ENCODE measurements around the gene CCDC73. TPM values are rescaled to one million over a fixed set of nuclear protein-coding genes. Genes with fewer than 3 reads are reported as not detected.

Gene CCDC73
- total and polyA plus RNA-seq, 4 donors, result not detected

GRCh38 chr11:32658639-32659406 lies 135.6 kb downstream of the CCDC73 start:
- H3K36me3 ChIP-seq (ENCODE audit: control insufficient read depth in 1 of 2, insufficient read depth in 2 of 2, low read length in 1 of 2), result no peaks in the 10 kb centered on the region
- 77 to 80% methylated on average over 2 of the region's 2 CpGs for WGBS, 2 donors
- no peak for DNase-seq
- H3K4me3 ChIP-seq (ENCODE audit: low read length in 2 of 2), result no peak overlapping the region
- no peaks in the 10 kb centered on the region for H3K4me1 ChIP-seq (ENCODE audit: control insufficient read depth in 1 of 2, insufficient read depth in 2 of 2, low read length in 2 of 2)
- no peak for ATAC-seq (ENCODE audit: low FRiP score)
- intact Hi-C loops (cut with DNase I), result no loop called here
- no peaks in the 10 kb centered on the region for H3K9me3 ChIP-seq (ENCODE audit: control insufficient read depth, low read length)
- H3K27me3 ChIP-seq (ENCODE audit: control insufficient read depth in 1 of 2, insufficient read depth in 2 of 2, low read length in 1 of 2), result no peaks in the 10 kb centered on the region
- H3K27ac ChIP-seq (ENCODE audit: low read depth in 1 of 2, low read length in 2 of 2), result no peak overlapping the region

GRCh38 chr11:32643526-32643925 lies 150.9 kb downstream of the CCDC73 start:
- no peak overlapping the region for H3K4me3 ChIP-seq (ENCODE audit: low read length in 2 of 2)
- intact Hi-C loops (cut with DNase I), result no loop called here
- peaks cover 0 to 2% of the 10 kb centered on the region in 2 donors for H3K27me3 ChIP-seq (ENCODE audit: control insufficient read depth in 1 of 2, insufficient read depth in 2 of 2, low read length in 1 of 2)
- no peak overlapping the region for H3K27ac ChIP-seq (ENCODE audit: low read depth in 1 of 2, low read length in 2 of 2)
- no peaks in the 10 kb centered on the region for H3K9me3 ChIP-seq (ENCODE audit: control insufficient read depth, low read length)
- H3K4me1 ChIP-seq (ENCODE audit: control insufficient read depth in 1 of 2, insufficient read depth in 2 of 2, low read length in 2 of 2), result no peaks in the 10 kb centered on the region
- ATAC-seq (ENCODE audit: low FRiP score) (no peak), DNase-seq (no peak)
- no peaks in the 10 kb centered on the region for H3K36me3 ChIP-seq (ENCODE audit: control insufficient read depth in 1 of 2, insufficient read depth in 2 of 2, low read length in 1 of 2)
- WGBS, 2 donors, result 13 to 31% methylated on average over 1 of the region's 1 CpG

- H3K36me3 ChIP-seq (ENCODE audit: control insufficient read depth in 1 of 2, insufficient read depth in 2 of 2, low read length in 1 of 2), result no peaks in the 10 kb centered on the region
- intact Hi-C loops (cut with DNase I), result no loop called here
- ATAC-seq (ENCODE audit: low FRiP score) (no peak), DNase-seq (no peak)
- no peaks in the 10 kb centered on the region for H3K4me1 ChIP-seq (ENCODE audit: control insufficient read depth in 1 of 2, insufficient read depth in 2 of 2, low read length in 2 of 2)
- H3K4me3 ChIP-seq (ENCODE audit: low read length in 2 of 2), result no peak overlapping the region
- H3K9me3 ChIP-seq (ENCODE audit: control insufficient read depth, low read length), result no peaks in the 10 kb centered on the region
- H3K27ac ChIP-seq (ENCODE audit: low read depth in 1 of 2, low read length in 2 of 2), result no peak overlapping the region
- H3K27me3 ChIP-seq (ENCODE audit: control insufficient read depth in 1 of 2, insufficient read depth in 2 of 2, low read length in 1 of 2), result no peaks in the 10 kb centered on the region
These were observed 153.1 kb downstream of the CCDC73 start for GRCh38 chr11:32641361-32641760.

DNA sequence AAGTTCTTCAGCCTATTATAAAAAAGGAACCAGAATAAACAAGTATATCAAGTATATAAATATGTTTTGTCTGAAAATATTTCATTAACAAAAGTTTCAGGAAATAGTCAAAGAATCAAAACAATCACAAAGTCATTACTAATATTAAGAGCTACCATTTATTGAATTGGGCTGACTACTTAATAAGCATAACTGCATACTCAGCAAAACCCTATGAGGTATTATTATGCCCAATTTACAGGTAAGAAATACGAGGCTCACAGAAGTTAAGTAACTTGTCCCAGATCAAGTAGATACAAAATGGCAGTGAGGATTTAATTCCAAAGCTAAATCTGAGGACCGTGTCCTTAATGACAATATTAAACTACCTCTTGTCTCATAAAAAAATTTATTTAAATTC lies 158.6 kb downstream of the CCDC73 start:
- no peak for DNase-seq
- Histone ChIP-seq H3K27me3 (ENCODE audit: control insufficient read depth in 1 of 2, insufficient read depth in 2 of 2, low read length in 1 of 2) (no peaks in the 10 kb centered on the region), H3K27ac (ENCODE audit: low read depth in 1 of 2, low read length in 2 of 2) (no peak overlapping the region), H3K4me3 (ENCODE audit: low read length in 2 of 2) (no peak overlapping the region), H3K4me1 (ENCODE audit: control insufficient read depth in 1 of 2, insufficient read depth in 2 of 2, low read length in 2 of 2) (no peaks in the 10 kb centered on the region), H3K9me3 (ENCODE audit: control insufficient read depth, low read length) (no peaks in the 10 kb centered on the region), H3K36me3 (ENCODE audit: control insufficient read depth in 1 of 2, insufficient read depth in 2 of 2, low read length in 1 of 2) (no peaks in the 10 kb centered on the region)
- intact Hi-C loops (cut with DNase I), result no loop called here
- 77 to 79% methylated on average over 2 of the region's 2 CpGs for WGBS, 2 donors
- no peak for ATAC-seq (ENCODE audit: low FRiP score)

DNA sequence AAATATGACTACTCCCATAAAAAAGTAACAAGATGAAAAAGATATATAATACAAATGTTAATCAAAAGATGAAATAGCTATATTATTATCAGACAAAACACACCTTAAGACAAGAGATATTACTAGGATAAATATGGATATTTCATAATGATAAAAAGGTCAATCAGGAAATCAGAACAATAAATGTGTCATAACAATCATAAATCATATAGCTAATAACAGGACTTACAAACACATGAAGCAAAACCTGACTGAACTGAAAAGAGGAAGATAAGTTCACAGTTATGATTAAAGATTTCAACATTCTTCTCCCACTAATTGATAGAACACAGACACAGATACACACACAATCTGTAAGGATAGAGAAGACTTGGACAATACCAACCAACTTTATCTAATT lies 163.6 kb downstream of the CCDC73 start:
- ATAC-seq (ENCODE audit: low FRiP score) (no peak), DNase-seq (no peak)
- Histone ChIP-seq H3K4me3 (ENCODE audit: low read length in 2 of 2) (no peak overlapping the region), H3K27me3 (ENCODE audit: control insufficient read depth in 1 of 2, insufficient read depth in 2 of 2, low read length in 1 of 2) (no peaks in the 10 kb centered on the region), H3K4me1 (ENCODE audit: control insufficient read depth in 1 of 2, insufficient read depth in 2 of 2, low read length in 2 of 2) (no peaks in the 10 kb centered on the region), H3K36me3 (ENCODE audit: control insufficient read depth in 1 of 2, insufficient read depth in 2 of 2, low read length in 1 of 2) (no peaks in the 10 kb centered on the region), H3K27ac (ENCODE audit: low read depth in 1 of 2, low read length in 2 of 2) (no peak overlapping the region), H3K9me3 (ENCODE audit: control insufficient read depth, low read length) (peaks cover 2% of the 10 kb centered on the region)
- intact Hi-C loops (cut with DNase I), result no loop called here

GRCh38 chr11:32616903-32617302 lies 177.6 kb downstream of the CCDC73 start:
- no peak for ATAC-seq (ENCODE audit: low FRiP score)

DNA sequence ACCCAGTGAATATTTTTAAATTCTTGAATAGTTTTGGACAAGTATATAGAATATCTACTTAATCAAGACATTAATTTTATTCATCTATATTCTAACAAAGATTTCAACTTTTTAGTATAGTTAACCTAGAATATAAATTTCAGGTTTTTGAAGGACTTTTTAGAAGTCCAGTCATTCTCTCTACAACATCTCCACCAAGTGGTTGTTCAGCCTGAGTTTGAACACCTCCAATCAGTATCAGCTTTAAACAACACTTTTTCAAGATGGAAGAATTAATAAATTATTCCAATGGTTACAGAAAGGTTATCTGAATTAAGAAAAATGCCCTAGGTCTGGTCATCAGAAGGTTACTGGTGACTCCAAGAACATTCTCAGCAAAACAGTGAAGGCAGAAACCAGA lies 179.0 kb downstream of the CCDC73 start:
- intact Hi-C loops (cut with DNase I), result no loop called here
- Histone ChIP-seq H3K36me3 (ENCODE audit: control insufficient read depth in 1 of 2, insufficient read depth in 2 of 2, low read length in 1 of 2) (no peaks in the 10 kb centered on the region), H3K27ac (ENCODE audit: low read depth in 1 of 2, low read length in 2 of 2) (no peak overlapping the region), H3K9me3 (ENCODE audit: control insufficient read depth, low read length) (no peaks in the 10 kb centered on the region), H3K27me3 (ENCODE audit: control insufficient read depth in 1 of 2, insufficient read depth in 2 of 2, low read length in 1 of 2) (no peaks in the 10 kb centered on the region), H3K4me3 (ENCODE audit: low read length in 2 of 2) (no peak overlapping the region), H3K4me1 (ENCODE audit: control insufficient read depth in 1 of 2, insufficient read depth in 2 of 2, low read length in 2 of 2) (no peaks in the 10 kb centered on the region)
- DNase-seq, result no peak
- no peak for ATAC-seq (ENCODE audit: low FRiP score)

More at GRCh38 chr11:32616903-32617302, 177.6 kb downstream of the CCDC73 start:
- Histone ChIP-seq H3K4me3 (ENCODE audit: low read length in 2 of 2) (no peak overlapping the region), H3K9me3 (ENCODE audit: control insufficient read depth, low read length) (no peaks in the 10 kb centered on the region), H3K36me3 (ENCODE audit: control insufficient read depth in 1 of 2, insufficient read depth in 2 of 2, low read length in 1 of 2) (no peaks in the 10 kb centered on the region), H3K27me3 (ENCODE audit: control insufficient read depth in 1 of 2, insufficient read depth in 2 of 2, low read length in 1 of 2) (no peaks in the 10 kb centered on the region), H3K4me1 (ENCODE audit: control insufficient read depth in 1 of 2, insufficient read depth in 2 of 2, low read length in 2 of 2) (no peaks in the 10 kb centered on the region), H3K27ac (ENCODE audit: low read depth in 1 of 2, low read length in 2 of 2) (no peak overlapping the region)
- DNase-seq, result no peak
- 21 to 29% methylated on average over 4 of the region's 4 CpGs for WGBS, 2 donors
- intact Hi-C loops (cut with DNase I), result no loop called here

DNA sequence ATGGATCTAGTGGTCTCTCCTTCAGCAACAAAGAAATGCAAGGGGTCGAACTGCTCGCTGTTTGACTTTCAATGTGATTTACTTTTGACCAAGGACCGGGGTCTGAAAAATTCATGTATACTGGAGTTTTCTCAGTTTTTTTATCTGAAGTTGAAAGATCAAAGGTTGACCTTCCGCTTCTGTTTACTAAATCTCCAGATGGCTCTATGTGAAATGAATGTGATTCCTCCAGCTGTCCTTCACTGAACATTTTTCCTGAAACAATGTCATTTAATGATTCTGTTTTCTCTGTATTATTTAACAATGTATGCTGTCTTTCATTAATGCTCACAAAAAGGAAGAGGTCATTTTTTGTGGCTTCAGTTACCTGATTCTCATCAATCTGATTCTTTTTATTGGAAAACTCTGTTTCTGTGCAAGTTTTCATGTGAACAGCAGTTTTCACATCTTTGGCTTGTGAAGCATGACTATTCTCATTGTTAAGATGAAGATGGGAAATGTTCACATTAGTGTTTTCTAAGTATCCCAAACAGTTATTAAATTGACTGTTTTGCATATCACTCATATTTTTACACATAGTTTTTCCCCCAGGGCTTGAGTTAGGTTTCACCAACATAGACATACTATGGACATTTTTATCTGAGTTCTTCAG lies 180.8 kb downstream of the CCDC73 start:
- ATAC-seq (ENCODE audit: low FRiP score) (no peak), DNase-seq (no peak)
- WGBS, 2 donors, result 41 to 56% methylated on average over 4 of the region's 4 CpGs
- no peaks in the 10 kb centered on the region for H3K27me3 ChIP-seq (ENCODE audit: control insufficient read depth in 1 of 2, insufficient read depth in 2 of 2, low read length in 1 of 2)
- no peaks in the 10 kb centered on the region for H3K9me3 ChIP-seq (ENCODE audit: control insufficient read depth, low read length)
- H3K27ac ChIP-seq (ENCODE audit: low read depth in 1 of 2, low read length in 2 of 2), result no peak overlapping the region
- no peaks in the 10 kb centered on the region for H3K36me3 ChIP-seq (ENCODE audit: control insufficient read depth in 1 of 2, insufficient read depth in 2 of 2, low read length in 1 of 2)
- no peak overlapping the region for H3K4me3 ChIP-seq (ENCODE audit: low read length in 2 of 2)
- intact Hi-C loops (cut with DNase I), result no loop called here
- no peaks in the 10 kb centered on the region for H3K4me1 ChIP-seq (ENCODE audit: control insufficient read depth in 1 of 2, insufficient read depth in 2 of 2, low read length in 2 of 2)

DNA sequence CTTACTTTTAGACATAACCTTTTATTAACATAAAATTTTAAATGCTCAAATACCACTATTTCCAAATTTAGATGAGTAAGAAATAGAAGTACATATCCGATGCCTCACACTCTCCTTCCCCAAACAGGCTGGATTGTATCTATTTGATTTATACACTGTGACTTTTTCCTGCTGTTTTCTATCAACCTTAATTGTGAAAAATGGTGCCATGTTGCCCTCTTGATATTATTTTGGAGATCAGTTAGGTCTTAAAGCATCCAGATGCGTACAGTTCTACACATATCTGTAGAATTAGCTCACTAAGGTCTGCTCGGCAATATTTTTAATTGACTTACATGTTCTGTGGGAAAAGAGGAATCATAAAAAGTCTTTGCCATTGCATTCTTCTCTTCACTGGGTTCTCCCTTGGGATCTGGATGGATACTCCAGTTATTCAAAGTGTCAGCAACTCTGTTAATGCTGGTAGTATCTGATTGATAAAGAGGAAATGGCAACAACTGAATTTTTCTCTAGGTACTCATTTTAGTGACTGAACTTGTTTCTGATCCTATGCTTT lies 183.6 kb downstream of the CCDC73 start:
- Histone ChIP-seq H3K27ac (ENCODE audit: low read depth in 1 of 2, low read length in 2 of 2) (no peak overlapping the region), H3K4me3 (ENCODE audit: low read length in 2 of 2) (no peak overlapping the region), H3K9me3 (ENCODE audit: control insufficient read depth, low read length) (no peaks in the 10 kb centered on the region), H3K36me3 (ENCODE audit: control insufficient read depth in 1 of 2, insufficient read depth in 2 of 2, low read length in 1 of 2) (no peaks in the 10 kb centered on the region), H3K4me1 (ENCODE audit: control insufficient read depth in 1 of 2, insufficient read depth in 2 of 2, low read length in 2 of 2) (no peaks in the 10 kb centered on the region), H3K27me3 (ENCODE audit: control insufficient read depth in 1 of 2, insufficient read depth in 2 of 2, low read length in 1 of 2) (no peaks in the 10 kb centered on the region)
- no peak for DNase-seq
- ATAC-seq (ENCODE audit: low FRiP score), result no peak
- intact Hi-C loops (cut with DNase I), result no loop called here
- 45 to 51% methylated on average over 3 of the region's 3 CpGs for WGBS, 2 donors
